Panc1 (cell line): ENCODE data around the gene SCLT1. TPM values are rescaled to one million over a fixed set of nuclear protein-coding genes. Genes with fewer than 3 reads are reported as not detected.

ENCODE experiments used
- ATAC-seq: fragments of 200-7000 bp; cut with Tn5 transposase; 2 replicates; pipeline ENCODE4 v1.9.1; 2020; ENCODE audit warnings: mild to moderate bottlenecking, moderate library complexity
- BruUV-seq: library from RNA; stranded (reverse); fragments of 400-500 nt; replicated peaks from 2 replicates; lab custom pipeline; 2021; lab: Mats Ljungman, UMichigan
- CTCF ChIA-PET: fragments of 300-600 bp; sonication (Branson Sonifier 250); formaldehyde crosslinking; loops from one replicate; lab custom pipeline; 2022; ENCODE audit warnings: antibody characterized with exemption; lab: Charles Lee
- POLR2A ChIA-PET: fragments of 300-600 bp; sonication (Branson Sonifier 250); formaldehyde crosslinking; loops from one replicate; lab custom pipeline; 2022; ENCODE audit warnings: antibody characterized with exemption; lab: Charles Lee
- DNase-seq: peaks from one replicate; pipeline ENCODE4 v3.0.0-alpha.2; 2010; ENCODE audit warnings: low read depth, low spot score
- H3K27ac ChIP-seq: 2 replicates; pipeline ENCODE4 v1.5.1; 2011; ENCODE audit warnings: mild to moderate bottlenecking, low read length, inconsistent platforms
- H3K27me3 ChIP-seq: fragments of 200-500 bp; sonication (Bioruptor generic); 2 replicates; pipeline ENCODE4 v1.6.0; 2014; ENCODE audit warnings: low read length, inconsistent platforms; ENCODE audit not compliant: control insufficient read depth, insufficient read depth
- H3K36me3 ChIP-seq: fragments of 200-500 bp; sonication (Bioruptor generic); 2 replicates; pipeline ENCODE4 v1.5.1; 2014; ENCODE audit warnings: inconsistent platforms, mild to moderate bottlenecking, low read length, moderate library complexity; ENCODE audit not compliant: control insufficient read depth, insufficient read depth
- H3K4me1 ChIP-seq: 2 replicates; pipeline ENCODE4 v1.5.1; 2011; ENCODE audit warnings: inconsistent platforms, mild to moderate bottlenecking, low read length, moderate library complexity; ENCODE audit not compliant: control insufficient read depth, insufficient read depth
- H3K4me3 ChIP-seq, 2 experiments: 2 replicates each; pipeline ENCODE4 v1.5.1; 2011 to 2012; ENCODE audit warnings: low read depth in 2 of 2, low read length in 2 of 2, mild to moderate bottlenecking in 2 of 2, inconsistent platforms in 1 of 2, moderate library complexity in 1 of 2
- H3K9me3 ChIP-seq: fragments of 200-500 bp; sonication (Bioruptor generic); 2 replicates; pipeline ENCODE4 v1.5.1; 2014; ENCODE audit warnings: low read depth, mild to moderate bottlenecking, inconsistent platforms, low read length, moderate library complexity; ENCODE audit not compliant: control insufficient read depth, insufficient read depth
- POLR2AphosphoS5 ChIP-seq: IDR thresholded peaks from 2 replicates; pipeline ENCODE4 v1.6.1; 2012; ENCODE audit warnings: mild to moderate bottlenecking, low read depth, low read length, moderate library complexity
- SIN3A ChIP-seq: IDR thresholded peaks from 2 replicates; pipeline ENCODE4 v1.6.1; 2012; ENCODE audit warnings: low read depth, mild to moderate bottlenecking, low read length, moderate library complexity, borderline replicate concordance; ENCODE audit not compliant: insufficient read depth
- TCF7L2 ChIP-seq: IDR thresholded peaks from 2 replicates; pipeline ENCODE4 v1.6.1; 2011; ENCODE audit warnings: mild to moderate bottlenecking, low read depth, low read length, inconsistent platforms
- in situ Hi-C: cut with HindIII; loops from 2 replicates; pipeline ENCODE4 v1.10.0; 2016; ENCODE audit warnings: low sequenced_read_pairs, low pct_unique_long_range_greater_than_20kb
- intact Hi-C: fragments of 100-400 bp; cut with micrococcal nuclease; formaldehyde crosslinking; loops from one replicate; pipeline ENCODE4 v1.10.0; 2022; ENCODE audit not compliant: unreplicated experiment
- total RNA-seq: library from RNA; stranded (reverse); gene quantifications from one replicate; pipeline ENCODE4 v1.2.1, GENCODE V29; 2021; ENCODE audit not compliant: unreplicated experiment
- TF ChIP-seq, protein P1 (sequence below), 2 experiments: IDR thresholded peaks; 2 replicates each; pipeline ENCODE4 v1.6.1; 2011 to 2012; ENCODE audit warnings: low read depth in 2 of 2, control low read depth in 1 of 2, low read length in 1 of 2, mild to moderate bottlenecking in 1 of 2, moderate library complexity in 1 of 2; ENCODE audit not compliant: insufficient read depth in 1 of 2
- TF ChIP-seq, protein P2 (sequence below): fragments of 450-650 bp; IDR thresholded peaks from 2 replicates; pipeline ENCODE4 v1.5.1; 2017; ENCODE audit warnings: mild to moderate bottlenecking

SCLT1 gene
- total RNA-seq, 1 experiment from 2014 or later, result 9.7 TPM

DNA sequence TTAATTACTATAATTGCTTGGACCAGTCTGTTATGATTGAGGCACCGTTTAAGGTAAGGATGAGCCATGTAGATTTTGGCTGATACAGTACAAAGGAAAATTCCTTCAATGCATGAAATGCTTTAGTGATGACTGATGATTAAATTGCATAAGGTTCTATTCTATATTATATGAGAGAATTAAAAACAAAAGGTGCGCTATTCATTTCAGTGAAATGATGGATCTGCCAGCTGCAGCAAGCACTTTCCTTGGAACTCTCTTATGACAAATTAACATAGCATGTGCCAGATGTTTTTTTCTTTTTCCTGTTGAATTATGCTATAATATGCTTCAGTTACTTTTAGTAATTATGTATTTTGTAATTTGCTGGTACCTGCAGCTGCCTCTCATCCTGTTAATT, 185.4 kb downstream of the SCLT1 start:
- H3K4me3 ChIP-seq, result no peak overlapping the region
- no TSS peak for BruUV-seq
- no peaks in the 10 kb centered on the region for H3K36me3 ChIP-seq
- no peak for DNase-seq
- intact Hi-C loops (no loop called here), in situ Hi-C loops (no loop called here)
- no peaks in the 10 kb centered on the region for H3K27me3 ChIP-seq
- TF ChIP-seq POLR2AphosphoS5, result no peak
- TF ChIP-seq, protein P1, sequence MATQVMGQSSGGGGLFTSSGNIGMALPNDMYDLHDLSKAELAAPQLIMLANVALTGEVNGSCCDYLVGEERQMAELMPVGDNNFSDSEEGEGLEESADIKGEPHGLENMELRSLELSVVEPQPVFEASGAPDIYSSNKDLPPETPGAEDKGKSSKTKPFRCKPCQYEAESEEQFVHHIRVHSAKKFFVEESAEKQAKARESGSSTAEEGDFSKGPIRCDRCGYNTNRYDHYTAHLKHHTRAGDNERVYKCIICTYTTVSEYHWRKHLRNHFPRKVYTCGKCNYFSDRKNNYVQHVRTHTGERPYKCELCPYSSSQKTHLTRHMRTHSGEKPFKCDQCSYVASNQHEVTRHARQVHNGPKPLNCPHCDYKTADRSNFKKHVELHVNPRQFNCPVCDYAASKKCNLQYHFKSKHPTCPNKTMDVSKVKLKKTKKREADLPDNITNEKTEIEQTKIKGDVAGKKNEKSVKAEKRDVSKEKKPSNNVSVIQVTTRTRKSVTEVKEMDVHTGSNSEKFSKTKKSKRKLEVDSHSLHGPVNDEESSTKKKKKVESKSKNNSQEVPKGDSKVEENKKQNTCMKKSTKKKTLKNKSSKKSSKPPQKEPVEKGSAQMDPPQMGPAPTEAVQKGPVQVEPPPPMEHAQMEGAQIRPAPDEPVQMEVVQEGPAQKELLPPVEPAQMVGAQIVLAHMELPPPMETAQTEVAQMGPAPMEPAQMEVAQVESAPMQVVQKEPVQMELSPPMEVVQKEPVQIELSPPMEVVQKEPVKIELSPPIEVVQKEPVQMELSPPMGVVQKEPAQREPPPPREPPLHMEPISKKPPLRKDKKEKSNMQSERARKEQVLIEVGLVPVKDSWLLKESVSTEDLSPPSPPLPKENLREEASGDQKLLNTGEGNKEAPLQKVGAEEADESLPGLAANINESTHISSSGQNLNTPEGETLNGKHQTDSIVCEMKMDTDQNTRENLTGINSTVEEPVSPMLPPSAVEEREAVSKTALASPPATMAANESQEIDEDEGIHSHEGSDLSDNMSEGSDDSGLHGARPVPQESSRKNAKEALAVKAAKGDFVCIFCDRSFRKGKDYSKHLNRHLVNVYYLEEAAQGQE (IDR thresholded peaks at IDR 0.05; ENCODE audit: insufficient read depth in 1 of 2, low read depth in 2 of 2, low read length in 1 of 2), result no peak
- no peak for TF ChIP-seq TCF7L2
- TF ChIP-seq, protein P2, sequence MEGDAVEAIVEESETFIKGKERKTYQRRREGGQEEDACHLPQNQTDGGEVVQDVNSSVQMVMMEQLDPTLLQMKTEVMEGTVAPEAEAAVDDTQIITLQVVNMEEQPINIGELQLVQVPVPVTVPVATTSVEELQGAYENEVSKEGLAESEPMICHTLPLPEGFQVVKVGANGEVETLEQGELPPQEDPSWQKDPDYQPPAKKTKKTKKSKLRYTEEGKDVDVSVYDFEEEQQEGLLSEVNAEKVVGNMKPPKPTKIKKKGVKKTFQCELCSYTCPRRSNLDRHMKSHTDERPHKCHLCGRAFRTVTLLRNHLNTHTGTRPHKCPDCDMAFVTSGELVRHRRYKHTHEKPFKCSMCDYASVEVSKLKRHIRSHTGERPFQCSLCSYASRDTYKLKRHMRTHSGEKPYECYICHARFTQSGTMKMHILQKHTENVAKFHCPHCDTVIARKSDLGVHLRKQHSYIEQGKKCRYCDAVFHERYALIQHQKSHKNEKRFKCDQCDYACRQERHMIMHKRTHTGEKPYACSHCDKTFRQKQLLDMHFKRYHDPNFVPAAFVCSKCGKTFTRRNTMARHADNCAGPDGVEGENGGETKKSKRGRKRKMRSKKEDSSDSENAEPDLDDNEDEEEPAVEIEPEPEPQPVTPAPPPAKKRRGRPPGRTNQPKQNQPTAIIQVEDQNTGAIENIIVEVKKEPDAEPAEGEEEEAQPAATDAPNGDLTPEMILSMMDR, result no peak
- no peak for TF ChIP-seq SIN3A
- no peaks in the 10 kb centered on the region for H3K4me1 ChIP-seq
- ATAC-seq, result no peak
- POLR2A ChIA-PET, result no interaction called here
- CTCF ChIA-PET, result no interaction called here
- no peaks in the 10 kb centered on the region for H3K9me3 ChIP-seq
- H3K27ac ChIP-seq, result no peak overlapping the region

DNA sequence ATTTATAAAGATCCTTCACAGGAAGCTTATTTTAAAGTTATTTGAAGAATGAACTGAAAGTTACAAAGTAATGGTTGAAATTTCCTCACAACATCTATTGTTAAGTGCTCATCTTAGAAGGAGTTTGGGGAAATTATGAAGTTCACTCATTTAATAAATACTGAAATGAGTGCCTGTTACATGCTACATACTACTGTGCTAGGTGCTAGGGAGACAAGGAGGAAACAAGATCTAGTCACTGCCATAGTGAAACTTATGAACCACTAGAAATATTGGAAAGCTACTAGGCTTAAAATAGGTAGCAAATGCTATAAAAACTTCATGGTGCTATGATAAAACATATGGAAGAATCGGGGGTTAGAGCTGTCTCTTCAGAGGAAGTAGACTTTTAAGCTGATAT, 186.8 kb downstream of the SCLT1 start:
- ATAC-seq (no peak), DNase-seq (no peak)
- intact Hi-C loops, result no loop called here
- no peaks in the 10 kb centered on the region for H3K27me3 ChIP-seq
- TF ChIP-seq POLR2AphosphoS5 (no peak), TCF7L2 (no peak), SIN3A (no peak)
- TF ChIP-seq, protein P1 (IDR thresholded peaks at IDR 0.05; ENCODE audit: insufficient read depth in 1 of 2, low read depth in 2 of 2, low read length in 1 of 2), result no peak
- TF ChIP-seq, protein P2, result no peak
- no TSS peak for BruUV-seq
- H3K4me1 ChIP-seq, result no peaks in the 10 kb centered on the region
- H3K36me3 ChIP-seq, result no peaks in the 10 kb centered on the region
- H3K27ac ChIP-seq, result no peak overlapping the region
- POLR2A ChIA-PET, result no interaction called here
- in situ Hi-C loops, result no loop called here
- CTCF ChIA-PET, result no interaction called here
- no peak overlapping the region for H3K4me3 ChIP-seq
- H3K9me3 ChIP-seq, result no peaks in the 10 kb centered on the region
